Glutamatergic neuron (in vitro differentiated cells): ENCODE measurements around the gene MSL3. TPM values are rescaled to one million over a fixed set of nuclear protein-coding genes. Genes with fewer than 3 reads are reported as not detected.

ENCODE experiments used
- DNase-seq: peaks from one replicate; pipeline ENCODE4 v3.0.0; 2022
- H3K27ac Mint-ChIP-seq: one replicate; pipeline ENCODE4 v1.8.0; 2020; ENCODE audit warnings: mild to moderate bottlenecking, mixed read lengths, inconsistent platforms; ENCODE audit not compliant: unreplicated experiment
- H3K27me3 Mint-ChIP-seq: one replicate; pipeline ENCODE4 v1.8.0; 2020; ENCODE audit warnings: mild to moderate bottlenecking, moderate library complexity, mixed read lengths, inconsistent platforms; ENCODE audit not compliant: unreplicated experiment
- H3K36me3 Mint-ChIP-seq: one replicate; pipeline ENCODE4 v1.8.0; 2020; ENCODE audit warnings: mild to moderate bottlenecking, mixed read lengths, inconsistent platforms; ENCODE audit not compliant: unreplicated experiment
- H3K4me1 Mint-ChIP-seq: one replicate; pipeline ENCODE4 v1.8.0; 2020; ENCODE audit warnings: mild to moderate bottlenecking, low read depth, mixed read lengths, inconsistent platforms; ENCODE audit not compliant: unreplicated experiment
- H3K4me3 Mint-ChIP-seq: one replicate; pipeline ENCODE4 v1.8.0; 2020; ENCODE audit warnings: mild to moderate bottlenecking, mixed read lengths, inconsistent platforms; ENCODE audit not compliant: unreplicated experiment
- H3K9me3 Mint-ChIP-seq: one replicate; pipeline ENCODE4 v1.8.0; 2020; ENCODE audit warnings: mild to moderate bottlenecking, moderate library complexity, mixed read lengths, inconsistent platforms; ENCODE audit not compliant: unreplicated experiment
- CTCF ChIP-seq: fragments of 200-600 bp; sonication (generic); IDR thresholded peaks from one replicate; pipeline ENCODE4 v1.5.0; 2021; ENCODE audit not compliant: partially characterized antibody, unreplicated experiment
- long read RNA-seq: library from polyadenylated mRNA; unstranded; transcript quantifications from one replicate; pipeline ENCODE4 v2.0.0, GENCODE V29; 2020; ENCODE audit not compliant: unreplicated experiment
- total RNA-seq: library from RNA; stranded (reverse); fragmentation: NEBNext Ultra II Directional; extraction: Animal tissue kit (Norgen Biotek cat#: 25700); gene quantifications from one replicate; pipeline ENCODE4 v1.2.1, GENCODE V29; 2021; ENCODE audit not compliant: unreplicated experiment

Gene MSL3
- total RNA-seq: 25.5 TPM
- long read RNA-seq, transcript MSL3-233 (12 exons, 2,507 nt): minor isoform, 6 of 22 reads
- long read RNA-seq, transcript MSL3-201 (13 exons, 2,364 nt): major isoform, 10 of 22 reads
- long read RNA-seq, partial matches to known transcripts: 4 of 22 reads
- long read RNA-seq, other reads (novel, unspliced or antisense): 0 of 22 reads

GRCh38 chrX:11757719-11758399 lies at the start of gene MSL3:
TSS of gene MSL3 (plus strand) at chrX:11758237. CDS start at chrX:11758264, 27 bp downstream.
- peaks cover 2% of the 10 kb centered on the region for H3K9me3 Mint-ChIP-seq
- TF ChIP-seq CTCF: no peak
- H3K27me3 Mint-ChIP-seq: peaks cover 6% of the 10 kb centered on the region
- no peaks in the 10 kb centered on the region for H3K4me1 Mint-ChIP-seq
- peak within 1 kb of the TSS; percentile 93 for H3K4me3 Mint-ChIP-seq
- peak within 1 kb of the TSS; percentile 91 for H3K27ac Mint-ChIP-seq
- H3K36me3 Mint-ChIP-seq: no peaks in the 10 kb centered on the region
- peak; percentile 63 for DNase-seq

GRCh38 chrX:11722304-11722703 lies 35.7 kb upstream of the MSL3 start:
- Mint-ChIP-seq H3K36me3 (no peaks in the 10 kb centered on the region), H3K27ac (no peak overlapping the region), H3K4me1 (no peaks in the 10 kb centered on the region), H3K9me3 (no peaks in the 10 kb centered on the region), H3K4me3 (no peak overlapping the region), H3K27me3 (no peaks in the 10 kb centered on the region)
- no peak for TF ChIP-seq CTCF
- DNase-seq: no peak

- H3K9me3 Mint-ChIP-seq: no peaks in the 10 kb centered on the region
- H3K36me3 Mint-ChIP-seq: no peaks in the 10 kb centered on the region
- H3K4me3 Mint-ChIP-seq: no peak overlapping the region
- no peak overlapping the region for H3K27ac Mint-ChIP-seq
- no peak for DNase-seq
- TF ChIP-seq CTCF: peak; percentile 69
- H3K4me1 Mint-ChIP-seq: no peaks in the 10 kb centered on the region
- no peaks in the 10 kb centered on the region for H3K27me3 Mint-ChIP-seq
Observed at GRCh38 chrX:11724122-11725017, 33.7 kb upstream of the MSL3 start.

GRCh38 chrX:11725631-11726442 lies 32.2 kb upstream of the MSL3 start:
- Mint-ChIP-seq H3K36me3 (no peaks in the 10 kb centered on the region), H3K27ac (no peak overlapping the region), H3K27me3 (no peaks in the 10 kb centered on the region), H3K4me3 (no peak overlapping the region), H3K9me3 (no peaks in the 10 kb centered on the region), H3K4me1 (no peaks in the 10 kb centered on the region)
- no peak for DNase-seq
- TF ChIP-seq CTCF: no peak
